GM12878 (cell line): Measurements from ENCODE around the gene AGBL4.

ENCODE experiments used
- CBX5 ChIP-seq: sonication (generic); IDR thresholded peaks from 2 replicates; pipeline ENCODE4 v1.6.1; 2016; ENCODE audit warnings: low read depth, moderate library complexity, mild to moderate bottlenecking, inconsistent platforms
- ZNF24 ChIP-seq: fragments of 450-650 bp; IDR thresholded peaks from 2 replicates; pipeline ENCODE4 v1.6.1; 2017; ENCODE audit warnings: antibody characterized with exemption, mild to moderate bottlenecking

DNA sequence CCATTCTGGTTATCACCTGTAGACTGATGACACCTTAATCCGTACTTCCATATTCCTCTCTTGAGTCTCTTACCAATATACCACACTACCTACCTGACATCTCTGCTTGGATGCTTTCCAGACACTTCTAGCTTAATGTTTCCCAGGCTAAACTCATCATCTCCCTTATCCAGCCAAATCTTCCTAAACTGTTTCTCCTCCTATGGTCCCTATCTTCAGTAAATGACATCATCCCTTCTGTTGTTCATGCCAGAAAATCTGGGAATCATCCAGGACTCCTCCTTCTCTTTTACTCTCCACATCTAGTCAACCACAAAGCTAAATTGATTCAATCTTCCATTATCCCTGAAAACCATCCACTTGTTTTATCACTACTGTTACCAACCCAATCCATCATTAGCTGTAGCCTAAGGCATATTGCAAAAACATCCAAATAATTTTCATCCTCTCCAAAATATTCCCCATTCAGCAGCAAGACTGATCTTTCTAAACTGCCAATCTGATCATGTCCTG, 783.0 kb downstream of the AGBL4 start:
- TF ChIP-seq CBX5 (no peak), ZNF24 (no peak)
